Ectodermal cell (in vitro differentiated cells): ENCODE measurements around the gene DOK6.

ENCODE experiments used
- H3K27ac ChIP-seq: 2 replicates; pipeline ENCODE4 v1.7.0; 2013; ENCODE audit warnings: mild to moderate bottlenecking, low read depth, low read length; ENCODE audit not compliant: insufficient read depth, poor library complexity, severe bottlenecking
- H3K27me3 ChIP-seq: 2 replicates; pipeline ENCODE4 v1.7.0; 2013; ENCODE audit warnings: mild to moderate bottlenecking, low read length; ENCODE audit not compliant: insufficient read depth, control insufficient read depth, poor library complexity, severe bottlenecking
- H3K36me3 ChIP-seq: one replicate; pipeline ENCODE4 v1.7.0; 2013; ENCODE audit warnings: low read length; ENCODE audit not compliant: control insufficient read depth, insufficient read depth
- H3K4me1 ChIP-seq: one replicate; pipeline ENCODE4 v1.7.0; 2013; ENCODE audit warnings: low read length; ENCODE audit not compliant: control insufficient read depth, insufficient read depth
- H3K4me3 ChIP-seq: 2 replicates; pipeline ENCODE4 v1.7.0; 2013; ENCODE audit warnings: low read depth, low read length, control low read depth; ENCODE audit not compliant: insufficient read depth
- H3K9me3 ChIP-seq: 2 replicates; pipeline ENCODE4 v1.7.0; 2013; ENCODE audit warnings: mild to moderate bottlenecking, low read length, moderate library complexity; ENCODE audit not compliant: control insufficient read depth
- WGBS, 2 experiments: methylation state at CpG; one replicate each; pipeline ENCODE4 v1.1.7; 2013; ENCODE audit warnings: missing lambda C conversion rate in 2 of 2; 5-methylcytosine and 5-hydroxymethylcytosine counted together

The DOK6 gene

GRCh38 chr18:69631281-69631680 is 230.6 kb downstream of the DOK6 start:
- H3K9me3 ChIP-seq = no peaks in the 10 kb centered on the region
- 66 to 78% methylated on average over 3 of the region's 3 CpGs for WGBS, 2 experiments
- no peaks in the 10 kb centered on the region for H3K27me3 ChIP-seq
- H3K4me1 ChIP-seq = no peaks in the 10 kb centered on the region
- no peak overlapping the region for H3K4me3 ChIP-seq
- H3K36me3 ChIP-seq = no peaks in the 10 kb centered on the region
- no peak overlapping the region for H3K27ac ChIP-seq

GRCh38 chr18:69635482-69635881 is 234.8 kb downstream of the DOK6 start:
- H3K9me3 ChIP-seq = no peaks in the 10 kb centered on the region
- WGBS, 2 experiments = 67 to 100% methylated on average over 1 of the region's 2 CpGs
- no peak overlapping the region for H3K27ac ChIP-seq
- H3K27me3 ChIP-seq = no peaks in the 10 kb centered on the region
- H3K4me1 ChIP-seq = no peaks in the 10 kb centered on the region
- H3K4me3 ChIP-seq = no peak overlapping the region
- H3K36me3 ChIP-seq = no peaks in the 10 kb centered on the region

GRCh38 chr18:69636529-69637301 is 236.0 kb downstream of the DOK6 start:
- Histone ChIP-seq H3K36me3 (no peaks in the 10 kb centered on the region), H3K9me3 (no peaks in the 10 kb centered on the region), H3K27ac (no peak overlapping the region), H3K4me1 (no peaks in the 10 kb centered on the region), H3K4me3 (no peak overlapping the region), H3K27me3 (no peaks in the 10 kb centered on the region)
- WGBS, 2 experiments = 86 to 87% methylated on average over 5 to 6 of the region's 6 CpGs

- no peaks in the 10 kb centered on the region for H3K36me3 ChIP-seq
- WGBS, 2 experiments = 100% methylated on average over 1 of the region's 1 CpG; no CpG with 5 or more reads in 1 of the 2 experiments
- H3K9me3 ChIP-seq = no peaks in the 10 kb centered on the region
- H3K4me3 ChIP-seq = no peak overlapping the region
- H3K27ac ChIP-seq = no peak overlapping the region
- no peaks in the 10 kb centered on the region for H3K27me3 ChIP-seq
- H3K4me1 ChIP-seq = no peaks in the 10 kb centered on the region
Measured at GRCh38 chr18:69638056-69638455, 237.4 kb downstream of the DOK6 start.

- H3K27me3 ChIP-seq = no peaks in the 10 kb centered on the region
- no peaks in the 10 kb centered on the region for H3K9me3 ChIP-seq
- H3K27ac ChIP-seq = no peak overlapping the region
- no peaks in the 10 kb centered on the region for H3K36me3 ChIP-seq
- 72 to 86% methylated on average over 3 of the region's 3 CpGs for WGBS, 2 experiments
- H3K4me3 ChIP-seq = no peak overlapping the region
- no peaks in the 10 kb centered on the region for H3K4me1 ChIP-seq
Measured at GRCh38 chr18:69647702-69648101, 247.0 kb downstream of the DOK6 start.

- Histone ChIP-seq H3K27ac (no peak overlapping the region), H3K36me3 (no peaks in the 10 kb centered on the region), H3K27me3 (no peaks in the 10 kb centered on the region), H3K4me3 (no peak overlapping the region), H3K4me1 (no peaks in the 10 kb centered on the region), H3K9me3 (no peaks in the 10 kb centered on the region)
- WGBS, 2 experiments = 93 to 97% methylated on average over 3 of the region's 3 CpGs
Measured at GRCh38 chr18:69648486-69648885, 247.8 kb downstream of the DOK6 start.

GRCh38 chr18:69649684-69650083 is 249.0 kb downstream of the DOK6 start:
- H3K4me1 ChIP-seq = no peaks in the 10 kb centered on the region
- H3K27me3 ChIP-seq = no peaks in the 10 kb centered on the region
- H3K4me3 ChIP-seq = no peak overlapping the region
- no peaks in the 10 kb centered on the region for H3K36me3 ChIP-seq
- no peaks in the 10 kb centered on the region for H3K9me3 ChIP-seq
- WGBS, 2 experiments = 92 to 96% methylated on average over 1 of the region's 2 CpGs
- H3K27ac ChIP-seq = no peak overlapping the region

- H3K27ac ChIP-seq = no peak overlapping the region
- 88 to 89% methylated on average over 5 of the region's 5 CpGs for WGBS, 2 experiments
- H3K36me3 ChIP-seq = no peaks in the 10 kb centered on the region
- no peaks in the 10 kb centered on the region for H3K27me3 ChIP-seq
- no peaks in the 10 kb centered on the region for H3K4me1 ChIP-seq
- no peak overlapping the region for H3K4me3 ChIP-seq
- no peaks in the 10 kb centered on the region for H3K9me3 ChIP-seq
Measured at GRCh38 chr18:69651243-69651642, 250.6 kb downstream of the DOK6 start.

- no peaks in the 10 kb centered on the region for H3K27me3 ChIP-seq
- H3K4me3 ChIP-seq = no peak overlapping the region
- no peaks in the 10 kb centered on the region for H3K36me3 ChIP-seq
- H3K9me3 ChIP-seq = no peaks in the 10 kb centered on the region
- no peaks in the 10 kb centered on the region for H3K4me1 ChIP-seq
- no peak overlapping the region for H3K27ac ChIP-seq
Measured at GRCh38 chr18:69655816-69656215, 255.1 kb downstream of the DOK6 start.

- Histone ChIP-seq H3K9me3 (no peaks in the 10 kb centered on the region), H3K4me3 (no peak overlapping the region), H3K27ac (no peak overlapping the region), H3K4me1 (no peaks in the 10 kb centered on the region), H3K36me3 (no peaks in the 10 kb centered on the region), H3K27me3 (no peaks in the 10 kb centered on the region)
- 94 to 95% methylated on average over 4 of the region's 4 CpGs for WGBS, 2 experiments
Measured at GRCh38 chr18:69658103-69658502, 257.4 kb downstream of the DOK6 start.
